ENCODE results near the gene COPE.

DNA sequence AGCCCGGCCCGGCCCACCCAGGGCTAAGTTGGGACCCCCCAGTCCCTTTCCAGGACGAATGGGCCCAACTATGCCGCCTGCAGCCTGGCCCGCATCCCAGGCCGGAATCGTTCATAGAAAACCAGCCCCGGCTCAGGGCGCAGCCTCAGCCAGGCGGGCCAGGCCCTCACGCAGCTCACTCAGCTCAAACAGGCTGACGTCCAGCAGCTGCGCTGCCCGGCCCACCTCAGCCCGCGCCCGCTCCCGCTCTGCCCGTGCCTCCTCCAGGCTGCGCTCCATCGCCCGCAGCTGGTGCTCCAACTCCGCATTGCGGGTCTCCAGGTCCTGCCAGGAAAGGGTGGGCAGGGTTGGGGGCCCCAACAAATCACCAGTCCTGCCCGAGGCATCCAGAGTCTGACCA, 10.1 kb upstream of the COPE start:
- TF ChIP-seq, protein P1, sequence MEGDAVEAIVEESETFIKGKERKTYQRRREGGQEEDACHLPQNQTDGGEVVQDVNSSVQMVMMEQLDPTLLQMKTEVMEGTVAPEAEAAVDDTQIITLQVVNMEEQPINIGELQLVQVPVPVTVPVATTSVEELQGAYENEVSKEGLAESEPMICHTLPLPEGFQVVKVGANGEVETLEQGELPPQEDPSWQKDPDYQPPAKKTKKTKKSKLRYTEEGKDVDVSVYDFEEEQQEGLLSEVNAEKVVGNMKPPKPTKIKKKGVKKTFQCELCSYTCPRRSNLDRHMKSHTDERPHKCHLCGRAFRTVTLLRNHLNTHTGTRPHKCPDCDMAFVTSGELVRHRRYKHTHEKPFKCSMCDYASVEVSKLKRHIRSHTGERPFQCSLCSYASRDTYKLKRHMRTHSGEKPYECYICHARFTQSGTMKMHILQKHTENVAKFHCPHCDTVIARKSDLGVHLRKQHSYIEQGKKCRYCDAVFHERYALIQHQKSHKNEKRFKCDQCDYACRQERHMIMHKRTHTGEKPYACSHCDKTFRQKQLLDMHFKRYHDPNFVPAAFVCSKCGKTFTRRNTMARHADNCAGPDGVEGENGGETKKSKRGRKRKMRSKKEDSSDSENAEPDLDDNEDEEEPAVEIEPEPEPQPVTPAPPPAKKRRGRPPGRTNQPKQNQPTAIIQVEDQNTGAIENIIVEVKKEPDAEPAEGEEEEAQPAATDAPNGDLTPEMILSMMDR (conservative IDR thresholded peaks at IDR 0.05): no peak
- no peak for TF ChIP-seq EZH2 (IDR thresholded peaks at IDR 0.05; ENCODE audit: low read depth)

Data from PC-9 (cell line).